HL-60 (cell line): Measurements from ENCODE around the gene PTPRJ.

Experiments
- DNase-seq, 2 experiments: peaks; one replicate each; pipeline ENCODE4 v3.0.0-alpha.2; 2010 to 2020; ENCODE audit warnings: low read depth in 1 of 2, low spot score in 1 of 2
- H3K27ac ChIP-seq: fragments of 250-450 bp; sonication (Bioruptor Pico); replicated peaks from 2 replicates; pipeline ENCODE4 v1.5.1; 2020; ENCODE audit warnings: mild to moderate bottlenecking, moderate library complexity
- H3K27me3 ChIP-seq: fragments of 250-450 bp; sonication (Bioruptor Pico); 2 replicates; pipeline ENCODE4 v1.5.1; 2021; ENCODE audit warnings: mild to moderate bottlenecking, moderate library complexity; ENCODE audit not compliant: insufficient read depth, poor library complexity, severe bottlenecking
- H3K4me3 ChIP-seq: replicated peaks from 2 replicates; pipeline ENCODE4 v1.5.1; 2011; ENCODE audit warnings: mild to moderate bottlenecking, control low read depth, low read length; ENCODE audit not compliant: insufficient read depth
- CTCF ChIP-seq: IDR thresholded peaks from one replicate; pipeline ENCODE4 v1.5.1; 2011; ENCODE audit warnings: low read length, control low read depth, inconsistent platforms; ENCODE audit not compliant: insufficient read depth
- GABPA ChIP-seq: IDR thresholded peaks from 2 replicates; pipeline ENCODE4 v1.6.1; 2012; ENCODE audit warnings: low read depth
- POLR2AphosphoS5 ChIP-seq: IDR thresholded peaks from 2 replicates; pipeline ENCODE4 v1.6.1; 2012; ENCODE audit warnings: low read depth
- REST ChIP-seq: IDR thresholded peaks from 2 replicates; pipeline ENCODE4 v1.6.1; 2012; ENCODE audit warnings: low read depth; ENCODE audit not compliant: insufficient replicate concordance
- SPI1 ChIP-seq: IDR thresholded peaks from 2 replicates; pipeline ENCODE4 v1.6.1; 2012; ENCODE audit warnings: low read depth, mild to moderate bottlenecking, borderline replicate concordance

Gene PTPRJ

GRCh38 chr11:48047616-48048015 is 67.3 kb downstream of the PTPRJ start:
- Histone ChIP-seq H3K4me3 (no peak overlapping the region), H3K27me3 (no peaks in the 10 kb centered on the region), H3K27ac (no peak overlapping the region)
- TF ChIP-seq CTCF (no peak), POLR2AphosphoS5 (no peak), GABPA (no peak), SPI1 (no peak)
- DNase-seq: no peak

GRCh38 chr11:48049036-48049435 is 68.7 kb downstream of the PTPRJ start:
- no peak for DNase-seq
- H3K27ac ChIP-seq: no peak overlapping the region
- TF ChIP-seq REST (no peak), SPI1 (no peak), GABPA (no peak), POLR2AphosphoS5 (no peak), CTCF (no peak)
- H3K4me3 ChIP-seq: no peak overlapping the region
- H3K27me3 ChIP-seq: no peaks in the 10 kb centered on the region

GRCh38 chr11:48050304-48050703 is 69.9 kb downstream of the PTPRJ start:
- Histone ChIP-seq H3K27me3 (no peaks in the 10 kb centered on the region), H3K27ac (peak overlapping the region; percentile 39), H3K4me3 (no peak overlapping the region)
- TF ChIP-seq REST (no peak), CTCF (no peak), GABPA (no peak), POLR2AphosphoS5 (no peak), SPI1 (peak; percentile 62; the same call in 1 of the 2 replicates)
- DNase-seq: peak in 1 of 2 experiments; percentile 44

GRCh38 chr11:48051217-48051830 is 71.0 kb downstream of the PTPRJ start:
- TF ChIP-seq CTCF: no peak
- no peak for TF ChIP-seq REST
- peak; percentile 77 for TF ChIP-seq SPI1
- no peaks in the 10 kb centered on the region for H3K27me3 ChIP-seq
- H3K27ac ChIP-seq: peak overlapping the region; percentile 48
- no peak overlapping the region for H3K4me3 ChIP-seq
- DNase-seq: peak in 1 of 2 experiments; percentile 52
